Measurements from ENCODE around the gene PRTN3.

Gene PRTN3

GRCh38 chr19:799076-799881, 41.5 kb upstream of the PRTN3 start:
- Histone ChIP-seq H3K9me3 (ENCODE audit: control insufficient read depth, low read length) (no peaks in the 10 kb centered on the region), H3K9ac (ENCODE audit: low read length) (peak overlapping the region; percentile 83), H3K4me1 (ENCODE audit: control insufficient read depth, insufficient read depth, low read length) (peaks cover 40% of the 10 kb centered on the region), H3K4me3 (ENCODE audit: low read length) (peak overlapping the region; percentile 87), H3K27me3 (ENCODE audit: control insufficient read depth, insufficient read depth, low read length) (no peaks in the 10 kb centered on the region), H3K36me3 (ENCODE audit: control insufficient read depth, insufficient read depth, low read length) (peaks cover 12% of the 10 kb centered on the region)

GRCh38 chr19:800360-801029, 40.3 kb upstream of the PRTN3 start:
- no peaks in the 10 kb centered on the region for H3K9me3 ChIP-seq (ENCODE audit: control insufficient read depth, low read length)
- peaks cover 40% of the 10 kb centered on the region for H3K4me1 ChIP-seq (ENCODE audit: control insufficient read depth, insufficient read depth, low read length)
- H3K36me3 ChIP-seq (ENCODE audit: control insufficient read depth, insufficient read depth, low read length), result peaks cover 23% of the 10 kb centered on the region
- H3K9ac ChIP-seq (ENCODE audit: low read length), result peak overlapping the region; percentile 83
- H3K27me3 ChIP-seq (ENCODE audit: control insufficient read depth, insufficient read depth, low read length), result no peaks in the 10 kb centered on the region
- peak overlapping the region; percentile 18 for H3K4me3 ChIP-seq (ENCODE audit: low read length)

- Histone ChIP-seq H3K36me3 (ENCODE audit: control insufficient read depth, insufficient read depth, low read length) (peaks cover 24% of the 10 kb centered on the region), H3K9ac (ENCODE audit: low read length) (peak overlapping the region; percentile 34), H3K27me3 (ENCODE audit: control insufficient read depth, insufficient read depth, low read length) (no peaks in the 10 kb centered on the region), H3K4me3 (ENCODE audit: low read length) (no peak overlapping the region), H3K4me1 (ENCODE audit: control insufficient read depth, insufficient read depth, low read length) (peaks cover 40% of the 10 kb centered on the region), H3K9me3 (ENCODE audit: control insufficient read depth, low read length) (no peaks in the 10 kb centered on the region)
Observed at GRCh38 chr19:801030-801860, 39.6 kb upstream of the PRTN3 start.

GRCh38 chr19:801861-802497, 38.8 kb upstream of the PRTN3 start:
- Histone ChIP-seq H3K4me3 (ENCODE audit: low read length) (no peak overlapping the region), H3K27me3 (ENCODE audit: control insufficient read depth, insufficient read depth, low read length) (no peaks in the 10 kb centered on the region), H3K9ac (ENCODE audit: low read length) (peak overlapping the region; percentile 34), H3K4me1 (ENCODE audit: control insufficient read depth, insufficient read depth, low read length) (peaks cover 40% of the 10 kb centered on the region), H3K9me3 (ENCODE audit: control insufficient read depth, low read length) (no peaks in the 10 kb centered on the region), H3K36me3 (ENCODE audit: control insufficient read depth, insufficient read depth, low read length) (peaks cover 24% of the 10 kb centered on the region)

DNA sequence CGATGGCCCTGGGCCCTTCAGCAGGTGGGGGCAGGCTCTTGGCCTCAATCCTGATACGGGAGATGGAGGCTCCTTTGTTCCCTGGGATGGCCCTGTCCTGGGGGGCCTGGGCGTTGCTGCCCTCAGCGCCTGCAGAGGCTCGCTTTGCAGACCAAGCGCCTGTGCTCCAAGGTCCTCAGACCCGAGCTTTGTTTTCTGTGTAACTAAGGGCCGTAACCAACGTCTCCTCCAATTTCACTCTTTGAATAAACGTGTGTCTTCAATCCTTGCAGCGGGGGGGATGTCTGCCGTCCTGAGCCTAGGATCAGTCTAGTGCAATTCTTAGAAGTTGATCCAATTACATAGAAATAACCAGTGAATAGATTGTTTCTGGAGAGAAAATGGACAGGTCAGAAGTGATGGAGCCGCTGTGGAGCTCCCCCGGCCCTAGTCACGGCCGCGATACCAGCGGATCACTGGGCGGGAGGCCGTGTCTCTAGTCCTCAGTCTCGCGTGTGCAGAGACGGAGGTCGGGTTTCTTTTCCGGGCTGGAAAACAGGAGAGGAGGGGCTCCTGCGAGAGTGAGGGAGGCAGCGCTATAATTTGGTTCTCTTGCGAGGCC, 38.2 kb upstream of the PRTN3 start:
- Histone ChIP-seq H3K36me3 (ENCODE audit: control insufficient read depth, insufficient read depth, low read length) (peaks cover 31% of the 10 kb centered on the region), H3K9ac (ENCODE audit: low read length) (no peak overlapping the region), H3K9me3 (ENCODE audit: control insufficient read depth, low read length) (no peaks in the 10 kb centered on the region), H3K27me3 (ENCODE audit: control insufficient read depth, insufficient read depth, low read length) (no peaks in the 10 kb centered on the region), H3K4me3 (ENCODE audit: low read length) (no peak overlapping the region), H3K4me1 (ENCODE audit: control insufficient read depth, insufficient read depth, low read length) (peaks cover 40% of the 10 kb centered on the region)

DNA sequence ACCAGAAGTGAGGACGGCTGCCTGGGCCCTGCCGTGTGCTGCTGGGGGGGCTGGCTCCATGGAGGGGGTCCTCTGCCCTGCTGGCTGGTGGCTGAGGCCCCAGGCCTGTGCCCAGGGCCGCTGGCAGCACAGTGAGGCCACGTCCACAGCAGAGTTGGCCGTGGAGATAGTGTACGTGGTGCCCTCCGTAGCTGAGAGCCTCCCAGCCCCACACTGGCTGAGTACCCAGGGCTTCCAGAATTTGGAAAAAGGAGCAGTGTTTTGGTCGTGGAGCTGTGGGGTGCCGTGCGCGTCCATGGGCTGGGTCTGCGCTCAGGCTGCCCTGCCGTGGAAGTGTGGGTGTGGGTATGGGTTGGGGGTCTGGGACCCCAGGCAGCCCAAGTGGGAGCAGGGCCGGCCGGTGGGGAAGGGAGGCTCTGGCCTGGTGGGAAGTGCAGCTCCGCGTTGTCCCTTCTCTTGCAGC, 37.7 kb upstream of the PRTN3 start:
- no peak overlapping the region for H3K9ac ChIP-seq (ENCODE audit: low read length)
- H3K9me3 ChIP-seq (ENCODE audit: control insufficient read depth, low read length), result no peaks in the 10 kb centered on the region
- H3K4me3 ChIP-seq (ENCODE audit: low read length), result no peak overlapping the region
- H3K27me3 ChIP-seq (ENCODE audit: control insufficient read depth, insufficient read depth, low read length), result no peaks in the 10 kb centered on the region
- H3K36me3 ChIP-seq (ENCODE audit: control insufficient read depth, insufficient read depth, low read length), result peaks cover 36% of the 10 kb centered on the region
- peaks cover 40% of the 10 kb centered on the region for H3K4me1 ChIP-seq (ENCODE audit: control insufficient read depth, insufficient read depth, low read length)

GRCh38 chr19:803686-804418, 36.9 kb upstream of the PRTN3 start:
- Histone ChIP-seq H3K9me3 (ENCODE audit: control insufficient read depth, low read length) (no peaks in the 10 kb centered on the region), H3K4me3 (ENCODE audit: low read length) (no peak overlapping the region), H3K27me3 (ENCODE audit: control insufficient read depth, insufficient read depth, low read length) (no peaks in the 10 kb centered on the region), H3K36me3 (ENCODE audit: control insufficient read depth, insufficient read depth, low read length) (peaks cover 36% of the 10 kb centered on the region), H3K4me1 (ENCODE audit: control insufficient read depth, insufficient read depth, low read length) (peaks cover 38% of the 10 kb centered on the region), H3K9ac (ENCODE audit: low read length) (no peak overlapping the region)

GRCh38 chr19:804419-805165, 36.2 kb upstream of the PRTN3 start:
- peaks cover 36% of the 10 kb centered on the region for H3K36me3 ChIP-seq (ENCODE audit: control insufficient read depth, insufficient read depth, low read length)

DNA sequence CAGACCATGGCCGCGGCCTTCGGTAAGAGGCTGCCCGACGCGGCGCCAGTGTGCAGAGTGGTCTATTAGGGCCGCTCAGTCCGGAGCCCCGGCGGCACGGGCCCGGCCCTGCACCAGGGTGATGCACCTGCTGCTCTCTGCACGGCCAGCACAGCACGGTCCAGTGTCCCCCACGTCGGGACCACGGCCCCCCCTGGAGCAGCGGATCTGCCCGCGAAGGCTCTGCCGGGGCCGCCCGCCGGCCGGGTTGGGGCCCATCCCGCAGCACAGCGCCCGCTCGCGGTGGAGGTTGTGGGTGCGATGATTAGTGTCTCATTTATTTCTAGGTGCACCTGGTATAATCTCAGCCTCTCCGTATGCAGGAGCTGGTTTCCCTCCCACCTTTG, 35.6 kb upstream of the PRTN3 start:
- H3K9ac ChIP-seq (ENCODE audit: low read length), result no peak overlapping the region
- no peaks in the 10 kb centered on the region for H3K9me3 ChIP-seq (ENCODE audit: control insufficient read depth, low read length)
- no peaks in the 10 kb centered on the region for H3K27me3 ChIP-seq (ENCODE audit: control insufficient read depth, insufficient read depth, low read length)
- H3K4me1 ChIP-seq (ENCODE audit: control insufficient read depth, insufficient read depth, low read length), result peaks cover 25% of the 10 kb centered on the region
- no peak overlapping the region for H3K4me3 ChIP-seq (ENCODE audit: low read length)
- peaks cover 39% of the 10 kb centered on the region for H3K36me3 ChIP-seq (ENCODE audit: control insufficient read depth, insufficient read depth, low read length)

More at GRCh38 chr19:804419-805165, 36.2 kb upstream of the PRTN3 start:
- peaks cover 31% of the 10 kb centered on the region for H3K4me1 ChIP-seq (ENCODE audit: control insufficient read depth, insufficient read depth, low read length)
- H3K27me3 ChIP-seq (ENCODE audit: control insufficient read depth, insufficient read depth, low read length), result no peaks in the 10 kb centered on the region
- H3K9me3 ChIP-seq (ENCODE audit: control insufficient read depth, low read length), result no peaks in the 10 kb centered on the region
- no peak overlapping the region for H3K9ac ChIP-seq (ENCODE audit: low read length)
- H3K4me3 ChIP-seq (ENCODE audit: low read length), result no peak overlapping the region

DNA sequence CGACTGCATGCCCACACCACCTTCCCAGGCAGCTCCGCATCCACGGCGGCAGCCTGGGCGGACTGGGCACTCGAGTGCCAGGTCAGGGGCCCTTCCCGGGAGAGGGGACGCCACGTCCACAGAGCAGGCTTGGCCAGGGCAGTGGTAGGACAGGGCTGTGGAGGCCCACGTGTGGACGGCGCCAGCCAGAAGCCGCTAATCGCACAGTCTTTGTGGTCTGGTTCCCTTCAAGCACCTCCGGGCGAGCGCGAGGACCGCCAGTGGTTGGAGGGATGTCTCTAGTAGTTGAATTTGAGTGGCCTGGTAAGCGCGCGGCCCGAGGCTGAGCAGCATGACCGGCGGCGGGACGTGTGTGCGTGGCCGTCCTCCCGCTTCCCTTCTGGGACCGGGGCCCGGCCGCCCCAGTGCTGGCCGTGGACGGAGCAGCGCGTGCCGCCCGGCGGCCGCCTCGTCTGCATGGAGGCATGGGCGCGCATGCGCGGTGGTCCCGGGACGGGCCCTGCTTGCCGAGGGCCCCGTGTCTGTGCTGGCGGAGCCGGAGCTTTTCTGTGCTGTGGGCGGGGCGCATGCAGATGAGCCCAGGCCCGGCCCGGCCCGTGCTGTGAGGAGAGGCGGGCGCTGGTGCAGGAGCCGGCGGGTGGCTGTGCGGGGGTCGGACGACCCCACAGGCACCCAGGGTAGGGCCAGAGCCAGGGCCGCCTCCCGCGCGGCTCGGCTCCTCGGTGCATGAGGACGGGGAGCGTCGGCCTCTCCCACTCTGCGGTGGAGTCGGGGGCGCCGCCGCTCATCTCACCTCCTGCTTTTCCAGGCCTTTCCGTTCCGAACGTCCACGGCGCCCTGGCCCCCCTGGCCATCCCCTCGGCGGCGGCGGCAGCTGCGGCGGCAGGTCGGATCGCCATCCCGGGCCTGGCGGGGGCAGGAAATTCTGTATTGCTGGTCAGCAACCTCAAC, 34.9 kb upstream of the PRTN3 start:
- Histone ChIP-seq H3K27me3 (ENCODE audit: control insufficient read depth, insufficient read depth, low read length) (no peaks in the 10 kb centered on the region), H3K9ac (ENCODE audit: low read length) (no peak overlapping the region), H3K4me3 (ENCODE audit: low read length) (no peak overlapping the region), H3K9me3 (ENCODE audit: control insufficient read depth, low read length) (no peaks in the 10 kb centered on the region), H3K36me3 (ENCODE audit: control insufficient read depth, insufficient read depth, low read length) (peaks cover 44% of the 10 kb centered on the region), H3K4me1 (ENCODE audit: control insufficient read depth, insufficient read depth, low read length) (peaks cover 18% of the 10 kb centered on the region)

All from mucosa of stomach (tissue), 1 donor.